ENCODE results near the gene PDZD8.

Gene PDZD8

GRCh38 chr10:117268258-117268657, 107.0 kb downstream of the PDZD8 start:
- no peak for TF ChIP-seq CTCF (IDR thresholded peaks at IDR 0.05; ENCODE audit: low read depth, low read length)
- TF ChIP-seq EZH2phosphoT487 (IDR thresholded peaks at IDR 0.05; ENCODE audit: low read depth) = no peak
- no peak overlapping the region for H2AFZ ChIP-seq (ENCODE audit: low read depth, low read length)
- no peak overlapping the region for H3K27ac ChIP-seq (ENCODE audit: low read length)
- H3K36me3 ChIP-seq (replicated peaks; ENCODE audit: low read depth, low read length) = no peaks in the 10 kb centered on the region
- H3K79me2 ChIP-seq (ENCODE audit: low read length) = no peaks in the 10 kb centered on the region
- no peak overlapping the region for H3K9ac ChIP-seq (ENCODE audit: low read length)
- no peaks in the 10 kb centered on the region for H3K9me3 ChIP-seq (ENCODE audit: insufficient read depth, low read length)
- H3K4me2 ChIP-seq (ENCODE audit: low read length) = no peak overlapping the region
- no peaks in the 10 kb centered on the region for H3K4me1 ChIP-seq (ENCODE audit: low read length)
- H3K27me3 ChIP-seq (ENCODE audit: low read depth, low read length) = no peaks in the 10 kb centered on the region
- no peaks in the 10 kb centered on the region for H4K20me1 ChIP-seq (ENCODE audit: insufficient read depth, low read length)
- no peak overlapping the region for H3K4me3 ChIP-seq (ENCODE audit: low read length)

GRCh38 chr10:117266812-117267211, 108.4 kb downstream of the PDZD8 start:
- no peak overlapping the region for H3K4me3 ChIP-seq (ENCODE audit: low read length)
- no peaks in the 10 kb centered on the region for H3K27me3 ChIP-seq (ENCODE audit: low read depth, low read length)
- no peaks in the 10 kb centered on the region for H3K36me3 ChIP-seq (replicated peaks; ENCODE audit: low read depth, low read length)
- H3K79me2 ChIP-seq (ENCODE audit: low read length) = no peaks in the 10 kb centered on the region
- no peak overlapping the region for H3K27ac ChIP-seq (ENCODE audit: low read length)
- H3K9ac ChIP-seq (ENCODE audit: low read length) = no peak overlapping the region
- H4K20me1 ChIP-seq (ENCODE audit: insufficient read depth, low read length) = no peaks in the 10 kb centered on the region
- H2AFZ ChIP-seq (ENCODE audit: low read depth, low read length) = no peak overlapping the region
- H3K4me2 ChIP-seq (ENCODE audit: low read length) = no peak overlapping the region
- no peaks in the 10 kb centered on the region for H3K9me3 ChIP-seq (ENCODE audit: insufficient read depth, low read length)
- TF ChIP-seq EZH2phosphoT487 (IDR thresholded peaks at IDR 0.05; ENCODE audit: low read depth) = no peak
- no peak for TF ChIP-seq CTCF (IDR thresholded peaks at IDR 0.05; ENCODE audit: low read depth, low read length)
- no peaks in the 10 kb centered on the region for H3K4me1 ChIP-seq (ENCODE audit: low read length)

GRCh38 chr10:117266400-117266799, 108.8 kb downstream of the PDZD8 start:
- Histone ChIP-seq H3K79me2 (ENCODE audit: low read length) (no peaks in the 10 kb centered on the region), H3K27me3 (ENCODE audit: low read depth, low read length) (no peaks in the 10 kb centered on the region), H3K4me3 (ENCODE audit: low read length) (no peak overlapping the region), H4K20me1 (ENCODE audit: insufficient read depth, low read length) (no peaks in the 10 kb centered on the region), H3K27ac (ENCODE audit: low read length) (no peak overlapping the region), H3K4me2 (ENCODE audit: low read length) (no peak overlapping the region), H3K9me3 (ENCODE audit: insufficient read depth, low read length) (no peaks in the 10 kb centered on the region), H3K4me1 (ENCODE audit: low read length) (no peaks in the 10 kb centered on the region), H3K9ac (ENCODE audit: low read length) (no peak overlapping the region), H2AFZ (ENCODE audit: low read depth, low read length) (no peak overlapping the region), H3K36me3 (replicated peaks; ENCODE audit: low read depth, low read length) (no peaks in the 10 kb centered on the region)
- TF ChIP-seq EZH2phosphoT487 (IDR thresholded peaks at IDR 0.05; ENCODE audit: low read depth) (no peak), CTCF (IDR thresholded peaks at IDR 0.05; ENCODE audit: low read depth, low read length) (no peak)

GRCh38 chr10:117264782-117265181, 110.5 kb downstream of the PDZD8 start:
- no peaks in the 10 kb centered on the region; the same call in 1 of the 2 replicates for H3K27me3 ChIP-seq (ENCODE audit: low read depth, low read length)
- H3K4me3 ChIP-seq (ENCODE audit: low read length) = no peak overlapping the region
- H2AFZ ChIP-seq (ENCODE audit: low read depth, low read length) = no peak overlapping the region
- no peaks in the 10 kb centered on the region for H3K9me3 ChIP-seq (ENCODE audit: insufficient read depth, low read length)
- no peaks in the 10 kb centered on the region for H3K79me2 ChIP-seq (ENCODE audit: low read length)
- H4K20me1 ChIP-seq (ENCODE audit: insufficient read depth, low read length) = no peaks in the 10 kb centered on the region
- no peak overlapping the region for H3K27ac ChIP-seq (ENCODE audit: low read length)
- TF ChIP-seq CTCF (IDR thresholded peaks at IDR 0.05; ENCODE audit: low read depth, low read length) (no peak), EZH2phosphoT487 (IDR thresholded peaks at IDR 0.05; ENCODE audit: low read depth) (no peak)
- no peaks in the 10 kb centered on the region for H3K36me3 ChIP-seq (replicated peaks; ENCODE audit: low read depth, low read length)
- H3K4me1 ChIP-seq (ENCODE audit: low read length) = no peaks in the 10 kb centered on the region
- H3K9ac ChIP-seq (ENCODE audit: low read length) = no peak overlapping the region
- no peak overlapping the region for H3K4me2 ChIP-seq (ENCODE audit: low read length)
